ENCODE results near the gene MME.

MME gene

DNA sequence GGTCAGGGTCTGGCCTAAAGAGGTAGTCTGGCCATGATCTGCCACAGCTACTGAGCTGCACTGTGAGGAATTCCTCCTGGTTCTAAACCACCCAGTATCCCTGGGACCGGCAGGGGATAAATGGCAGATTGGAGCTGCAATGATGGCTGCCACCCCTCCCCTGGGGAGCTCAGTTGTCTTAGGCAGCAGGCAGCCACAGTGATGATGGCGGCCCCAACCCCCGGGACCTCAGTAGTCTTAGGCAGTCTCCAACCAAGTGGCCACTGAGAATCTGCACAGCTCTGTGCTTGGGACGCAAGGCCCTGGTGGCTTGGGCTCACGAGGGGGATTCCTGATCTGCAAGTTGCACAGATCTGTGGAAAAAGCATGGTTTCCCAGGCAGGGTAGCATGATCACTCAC is 145.3 kb downstream of the MME start:
- TF ChIP-seq TAF1 (IDR thresholded peaks at IDR 0.05; ENCODE audit: low read depth) (no peak), TEAD4 (IDR thresholded peaks at IDR 0.05) (no peak), FOXM1 (IDR thresholded peaks at IDR 0.05; ENCODE audit: borderline replicate concordance, low read depth) (no peak), YY1 (IDR thresholded peaks at IDR 0.05; ENCODE audit: low read depth) (no peak), ZBTB7A (IDR thresholded peaks at IDR 0.05; ENCODE audit: low read depth) (no peak), NFIC (IDR thresholded peaks at IDR 0.05) (no peak), RAD21 (IDR thresholded peaks at IDR 0.05; ENCODE audit: low read depth) (no peak), CREB1 (IDR thresholded peaks at IDR 0.05; ENCODE audit: low read depth) (no peak), TCF12 (IDR thresholded peaks at IDR 0.05; ENCODE audit: low read depth) (no peak), CEBPB (IDR thresholded peaks at IDR 0.05) (no peak), EGR1 (IDR thresholded peaks at IDR 0.05) (no peak), EP300 (IDR thresholded peaks at IDR 0.05; ENCODE audit: borderline replicate concordance) (no peak)
- TF ChIP-seq, protein P1, sequence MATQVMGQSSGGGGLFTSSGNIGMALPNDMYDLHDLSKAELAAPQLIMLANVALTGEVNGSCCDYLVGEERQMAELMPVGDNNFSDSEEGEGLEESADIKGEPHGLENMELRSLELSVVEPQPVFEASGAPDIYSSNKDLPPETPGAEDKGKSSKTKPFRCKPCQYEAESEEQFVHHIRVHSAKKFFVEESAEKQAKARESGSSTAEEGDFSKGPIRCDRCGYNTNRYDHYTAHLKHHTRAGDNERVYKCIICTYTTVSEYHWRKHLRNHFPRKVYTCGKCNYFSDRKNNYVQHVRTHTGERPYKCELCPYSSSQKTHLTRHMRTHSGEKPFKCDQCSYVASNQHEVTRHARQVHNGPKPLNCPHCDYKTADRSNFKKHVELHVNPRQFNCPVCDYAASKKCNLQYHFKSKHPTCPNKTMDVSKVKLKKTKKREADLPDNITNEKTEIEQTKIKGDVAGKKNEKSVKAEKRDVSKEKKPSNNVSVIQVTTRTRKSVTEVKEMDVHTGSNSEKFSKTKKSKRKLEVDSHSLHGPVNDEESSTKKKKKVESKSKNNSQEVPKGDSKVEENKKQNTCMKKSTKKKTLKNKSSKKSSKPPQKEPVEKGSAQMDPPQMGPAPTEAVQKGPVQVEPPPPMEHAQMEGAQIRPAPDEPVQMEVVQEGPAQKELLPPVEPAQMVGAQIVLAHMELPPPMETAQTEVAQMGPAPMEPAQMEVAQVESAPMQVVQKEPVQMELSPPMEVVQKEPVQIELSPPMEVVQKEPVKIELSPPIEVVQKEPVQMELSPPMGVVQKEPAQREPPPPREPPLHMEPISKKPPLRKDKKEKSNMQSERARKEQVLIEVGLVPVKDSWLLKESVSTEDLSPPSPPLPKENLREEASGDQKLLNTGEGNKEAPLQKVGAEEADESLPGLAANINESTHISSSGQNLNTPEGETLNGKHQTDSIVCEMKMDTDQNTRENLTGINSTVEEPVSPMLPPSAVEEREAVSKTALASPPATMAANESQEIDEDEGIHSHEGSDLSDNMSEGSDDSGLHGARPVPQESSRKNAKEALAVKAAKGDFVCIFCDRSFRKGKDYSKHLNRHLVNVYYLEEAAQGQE (IDR thresholded peaks at IDR 0.05; ENCODE audit: low read depth) = no peak
- TF ChIP-seq, protein P2, sequence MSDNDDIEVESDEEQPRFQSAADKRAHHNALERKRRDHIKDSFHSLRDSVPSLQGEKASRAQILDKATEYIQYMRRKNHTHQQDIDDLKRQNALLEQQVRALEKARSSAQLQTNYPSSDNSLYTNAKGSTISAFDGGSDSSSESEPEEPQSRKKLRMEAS (IDR thresholded peaks at IDR 0.05) = no peak
- TF ChIP-seq, protein P3, sequence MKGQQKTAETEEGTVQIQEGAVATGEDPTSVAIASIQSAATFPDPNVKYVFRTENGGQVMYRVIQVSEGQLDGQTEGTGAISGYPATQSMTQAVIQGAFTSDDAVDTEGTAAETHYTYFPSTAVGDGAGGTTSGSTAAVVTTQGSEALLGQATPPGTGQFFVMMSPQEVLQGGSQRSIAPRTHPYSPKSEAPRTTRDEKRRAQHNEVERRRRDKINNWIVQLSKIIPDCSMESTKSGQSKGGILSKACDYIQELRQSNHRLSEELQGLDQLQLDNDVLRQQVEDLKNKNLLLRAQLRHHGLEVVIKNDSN (IDR thresholded peaks at IDR 0.05) = no peak

DNA sequence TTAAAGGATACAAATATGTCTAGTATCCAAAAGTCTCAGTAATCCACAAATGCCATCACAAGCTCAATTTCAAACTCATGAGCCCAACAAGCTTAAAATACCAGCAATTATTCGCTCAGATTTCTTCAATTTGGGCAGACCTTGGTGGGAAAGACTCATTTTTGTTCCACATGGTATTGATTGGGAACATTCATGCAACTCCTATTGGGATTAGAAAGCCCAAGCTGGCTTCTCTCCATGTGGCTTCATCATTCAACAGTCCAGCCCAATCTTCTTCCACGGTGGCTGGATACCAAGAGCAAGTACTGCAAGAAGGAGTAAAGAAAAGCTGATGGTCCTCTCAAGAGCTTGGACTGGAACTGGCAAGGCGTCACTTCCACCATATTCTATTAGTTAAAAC is 147.0 kb downstream of the MME start:
- TF ChIP-seq, protein P1 (IDR thresholded peaks at IDR 0.05; ENCODE audit: low read depth) = no peak
- TF ChIP-seq CEBPB (IDR thresholded peaks at IDR 0.05) (no peak), YY1 (IDR thresholded peaks at IDR 0.05; ENCODE audit: low read depth) (no peak), TCF12 (IDR thresholded peaks at IDR 0.05; ENCODE audit: low read depth) (no peak), EP300 (IDR thresholded peaks at IDR 0.05; ENCODE audit: borderline replicate concordance) (no peak), TAF1 (IDR thresholded peaks at IDR 0.05; ENCODE audit: low read depth) (no peak), RAD21 (IDR thresholded peaks at IDR 0.05; ENCODE audit: low read depth) (no peak), CREB1 (IDR thresholded peaks at IDR 0.05; ENCODE audit: low read depth) (no peak), FOXM1 (IDR thresholded peaks at IDR 0.05; ENCODE audit: borderline replicate concordance, low read depth) (no peak), ZBTB7A (IDR thresholded peaks at IDR 0.05; ENCODE audit: low read depth) (no peak), NFIC (IDR thresholded peaks at IDR 0.05) (no peak), EGR1 (IDR thresholded peaks at IDR 0.05) (no peak)

DNA sequence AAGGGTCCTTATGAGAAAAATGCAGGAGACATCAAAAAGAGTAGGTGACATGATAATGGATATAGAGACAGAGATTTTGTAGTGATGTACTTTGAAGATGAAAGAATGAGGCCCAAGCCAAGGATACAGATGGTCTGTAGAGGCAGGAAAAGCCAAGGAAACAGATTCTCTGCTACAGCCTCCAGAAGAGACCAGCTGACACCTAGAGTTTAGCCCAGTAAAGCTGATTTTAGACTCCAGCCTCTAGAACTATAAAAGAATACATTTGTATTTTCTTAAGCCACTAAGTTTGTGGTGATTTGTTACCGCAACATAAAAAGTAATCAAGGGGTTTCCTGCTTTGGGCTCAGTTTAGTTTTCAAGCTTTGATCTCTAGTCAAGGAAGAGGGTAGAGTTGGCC is 148.6 kb downstream of the MME start:
- no peak for TF ChIP-seq TCF12 (IDR thresholded peaks at IDR 0.05; ENCODE audit: low read depth)
- no peak for TF ChIP-seq CREB1 (IDR thresholded peaks at IDR 0.05; ENCODE audit: low read depth)

DNA sequence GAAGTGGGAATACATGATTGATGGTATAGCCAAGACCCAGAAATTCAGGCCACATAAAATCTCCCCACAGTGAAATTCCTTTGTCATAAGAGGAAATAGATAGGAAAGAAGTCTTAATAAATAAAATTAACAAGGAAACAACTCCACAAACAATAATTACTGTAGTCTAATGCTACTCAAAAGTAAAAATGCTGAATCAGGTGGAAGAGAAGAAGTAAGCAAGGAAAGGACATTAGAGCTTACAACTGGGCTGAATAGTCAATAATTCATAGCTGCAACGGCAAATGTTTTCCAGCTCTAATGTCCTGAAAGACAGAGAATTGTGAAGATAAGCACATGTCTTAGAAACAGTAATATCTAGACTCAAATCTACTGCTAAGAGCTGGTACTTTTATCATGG is 149.0 kb downstream of the MME start:
- TF ChIP-seq, protein P2 (IDR thresholded peaks at IDR 0.05) = no peak

DNA sequence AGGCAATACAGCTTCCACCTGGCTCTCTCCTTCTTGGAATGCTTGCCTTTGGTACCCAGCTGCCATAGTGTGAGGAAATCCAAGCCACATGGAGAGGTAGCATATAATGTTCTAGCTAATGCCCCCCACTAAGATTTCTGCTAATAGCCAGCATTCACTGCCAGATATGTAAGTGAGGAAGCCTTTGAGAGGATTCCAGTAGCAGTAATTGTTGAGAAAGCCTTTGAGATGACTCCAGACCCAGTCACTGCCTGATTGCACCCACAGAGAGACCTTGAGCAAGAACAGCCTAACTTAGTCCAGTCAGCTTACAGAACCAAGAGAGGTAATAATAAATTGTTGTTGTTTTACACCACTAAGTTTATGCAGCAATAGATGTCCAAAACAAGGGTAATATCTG is 150.3 kb downstream of the MME start:
- TF ChIP-seq, protein P1 (IDR thresholded peaks at IDR 0.05; ENCODE audit: low read depth) = no peak
- TF ChIP-seq, protein P3 (IDR thresholded peaks at IDR 0.05) = no peak
- TF ChIP-seq FOXM1 (IDR thresholded peaks at IDR 0.05; ENCODE audit: borderline replicate concordance, low read depth) (no peak), CREB1 (IDR thresholded peaks at IDR 0.05; ENCODE audit: low read depth) (no peak), EP300 (IDR thresholded peaks at IDR 0.05; ENCODE audit: borderline replicate concordance) (no peak), EGR1 (IDR thresholded peaks at IDR 0.05) (no peak), TCF12 (IDR thresholded peaks at IDR 0.05; ENCODE audit: low read depth) (no peak), CEBPB (IDR thresholded peaks at IDR 0.05) (no peak), TEAD4 (IDR thresholded peaks at IDR 0.05) (no peak), ZBTB7A (IDR thresholded peaks at IDR 0.05; ENCODE audit: low read depth) (no peak), RAD21 (IDR thresholded peaks at IDR 0.05; ENCODE audit: low read depth) (no peak), NFIC (IDR thresholded peaks at IDR 0.05) (no peak), YY1 (IDR thresholded peaks at IDR 0.05; ENCODE audit: low read depth) (no peak), TAF1 (IDR thresholded peaks at IDR 0.05; ENCODE audit: low read depth) (no peak)
- TF ChIP-seq, protein P2 (IDR thresholded peaks at IDR 0.05) = no peak

Data from Ishikawa (cell line).